HEK293 (cell line): Measurements from ENCODE around the gene MAN1B1.

Experiments used
- GLIS2 ChIP-seq: fragments of 450-650 bp; formaldehyde crosslinking; IDR thresholded peaks from 2 replicates; pipeline ENCODE4 v1.5.1; 2016; ENCODE audit warnings: missing biosample characterization, missing genetic modification characterization
- KLF7 ChIP-seq: fragments of 450-650 bp; formaldehyde crosslinking; IDR thresholded peaks from 2 replicates; pipeline ENCODE4 v1.5.1; 2016; ENCODE audit warnings: missing biosample characterization, missing genetic modification characterization, borderline replicate concordance
- MEIS1 ChIP-seq: sonication (generic); formaldehyde crosslinking; IDR thresholded peaks from 2 replicates; pipeline ENCODE4 v1.8.1; 2022; ENCODE audit warnings: missing genetic modification reagents, mild to moderate bottlenecking, borderline replicate concordance
- OVOL3 ChIP-seq: fragments of 450-650 bp; formaldehyde crosslinking; IDR thresholded peaks from 2 replicates; pipeline ENCODE4 v1.5.1; 2016; ENCODE audit warnings: missing biosample characterization, missing genetic modification characterization
- SP3 ChIP-seq: fragments of 450-650 bp; formaldehyde crosslinking; IDR thresholded peaks from 2 replicates; pipeline ENCODE4 v1.5.1; 2016; ENCODE audit warnings: missing biosample characterization, missing genetic modification characterization
- YY1 ChIP-seq: fragments of 450-650 bp; formaldehyde crosslinking; IDR thresholded peaks from 2 replicates; pipeline ENCODE4 v1.5.1; 2018; ENCODE audit warnings: missing biosample characterization, missing genetic modification characterization
- ZBTB1 ChIP-seq: fragments of 450-650 bp; formaldehyde crosslinking; IDR thresholded peaks from 2 replicates; pipeline ENCODE4 v1.5.1; 2016; ENCODE audit warnings: missing biosample characterization, missing genetic modification characterization
- ZBTB7A ChIP-seq: fragments of 450-650 bp; formaldehyde crosslinking; IDR thresholded peaks from 2 replicates; pipeline ENCODE4 v1.5.1; 2016; ENCODE audit warnings: low read depth, missing biosample characterization, missing genetic modification characterization
- ZEB2 ChIP-seq: fragments of 450-650 bp; formaldehyde crosslinking; IDR thresholded peaks from 2 replicates; pipeline ENCODE4 v1.5.1; 2016; ENCODE audit warnings: missing biosample characterization, missing genetic modification characterization
- ZFP41 ChIP-seq: fragments of 450-650 bp; formaldehyde crosslinking; IDR thresholded peaks from 2 replicates; pipeline ENCODE4 v1.5.1; 2016; ENCODE audit warnings: missing biosample characterization, missing genetic modification characterization, borderline replicate concordance
- ZFP69B ChIP-seq: fragments of 450-650 bp; formaldehyde crosslinking; IDR thresholded peaks from 2 replicates; pipeline ENCODE4 v1.5.1; 2016; ENCODE audit warnings: missing biosample characterization, missing genetic modification characterization
- ZNF211 ChIP-seq: fragments of 450-650 bp; formaldehyde crosslinking; IDR thresholded peaks from 2 replicates; pipeline ENCODE4 v1.5.1; 2016; ENCODE audit warnings: low read depth, missing biosample characterization, missing genetic modification characterization
- ZNF24 ChIP-seq: fragments of 450-650 bp; formaldehyde crosslinking; IDR thresholded peaks from 2 replicates; pipeline ENCODE4 v1.5.1; 2016; ENCODE audit warnings: missing biosample characterization, missing genetic modification characterization
- ZNF248 ChIP-seq: fragments of 450-650 bp; formaldehyde crosslinking; IDR thresholded peaks from 2 replicates; pipeline ENCODE4 v1.5.1; 2017; ENCODE audit warnings: missing biosample characterization, missing genetic modification characterization
- ZNF335 ChIP-seq: fragments of 450-650 bp; formaldehyde crosslinking; conservative IDR thresholded peaks from 2 replicates; pipeline ENCODE4 v1.5.1; 2016; ENCODE audit warnings: missing biosample characterization, missing genetic modification characterization
- ZNF366 ChIP-seq: fragments of 450-650 bp; formaldehyde crosslinking; conservative IDR thresholded peaks from 2 replicates; pipeline ENCODE4 v1.5.1; 2016; ENCODE audit warnings: missing biosample characterization, missing genetic modification characterization
- ZNF398 ChIP-seq: fragments of 450-650 bp; formaldehyde crosslinking; IDR thresholded peaks from 2 replicates; pipeline ENCODE4 v1.5.1; 2017; ENCODE audit warnings: missing biosample characterization, missing genetic modification characterization
- ZNF404 ChIP-seq: fragments of 450-650 bp; formaldehyde crosslinking; IDR thresholded peaks from 2 replicates; pipeline ENCODE4 v1.5.1; 2017; ENCODE audit warnings: missing biosample characterization, missing genetic modification characterization
- ZNF426 ChIP-seq: fragments of 450-650 bp; formaldehyde crosslinking; IDR thresholded peaks from 2 replicates; pipeline ENCODE4 v1.5.1; 2017; ENCODE audit warnings: missing biosample characterization, missing genetic modification characterization, mild to moderate bottlenecking, inconsistent platforms, moderate library complexity
- ZNF510 ChIP-seq: fragments of 450-650 bp; formaldehyde crosslinking; IDR thresholded peaks from 2 replicates; pipeline ENCODE4 v1.5.1; 2018; ENCODE audit warnings: mild to moderate bottlenecking, missing genetic modification characterization, missing biosample characterization; ENCODE audit not compliant: insufficient replicate concordance
- ZNF514 ChIP-seq: fragments of 450-650 bp; formaldehyde crosslinking; IDR thresholded peaks from 2 replicates; pipeline ENCODE4 v1.5.1; 2016; ENCODE audit warnings: missing biosample characterization, missing genetic modification characterization
- ZNF561 ChIP-seq: fragments of 450-650 bp; IDR thresholded peaks from 2 replicates; pipeline ENCODE4 v1.5.1; 2018; ENCODE audit warnings: missing biosample characterization, missing genetic modification characterization, borderline replicate concordance
- ZNF585B ChIP-seq: fragments of 450-650 bp; formaldehyde crosslinking; IDR thresholded peaks from 2 replicates; pipeline ENCODE4 v1.5.1; 2016; ENCODE audit warnings: missing biosample characterization, missing genetic modification characterization
- ZNF707 ChIP-seq: fragments of 450-650 bp; formaldehyde crosslinking; IDR thresholded peaks from 2 replicates; pipeline ENCODE4 v1.5.1; 2016; ENCODE audit warnings: missing biosample characterization, missing genetic modification characterization
- ZNF837 ChIP-seq: fragments of 450-650 bp; formaldehyde crosslinking; IDR thresholded peaks from 2 replicates; pipeline ENCODE4 v1.5.1; 2016; ENCODE audit warnings: missing biosample characterization, missing genetic modification characterization
- ZXDB ChIP-seq: fragments of 450-650 bp; formaldehyde crosslinking; IDR thresholded peaks from 2 replicates; pipeline ENCODE4 v1.5.1; 2016; ENCODE audit warnings: missing biosample characterization, missing genetic modification characterization
- TF ChIP-seq, protein P1 (sequence below): fragments of 450-650 bp; formaldehyde crosslinking; conservative IDR thresholded peaks from 2 replicates; pipeline ENCODE4 v1.5.1; 2016; ENCODE audit warnings: low read depth, missing biosample characterization, missing genetic modification characterization
- TF ChIP-seq, protein P2 (sequence below): fragments of 450-650 bp; formaldehyde crosslinking; IDR thresholded peaks from 2 replicates; pipeline ENCODE4 v1.5.1; 2017; ENCODE audit warnings: missing biosample characterization, missing genetic modification characterization
- TF ChIP-seq, protein P3 (sequence below): sonication (generic); formaldehyde crosslinking; IDR thresholded peaks from 2 replicates; pipeline ENCODE4 v1.8.1; 2022; ENCODE audit warnings: mild to moderate bottlenecking, moderate library complexity, missing genetic modification reagents
- TF ChIP-seq, protein P4 (sequence below): fragments of 450-650 bp; formaldehyde crosslinking; IDR thresholded peaks from 2 replicates; pipeline ENCODE4 v1.5.1; 2016; ENCODE audit warnings: missing biosample characterization, missing genetic modification characterization

The MAN1B1 gene

GRCh38 chr9:137129456-137130175, 42.8 kb downstream of the MAN1B1 start (continued):
- no peak for TF ChIP-seq ZNF514 (tag by site-specific recombination)
- TF ChIP-seq YY1 (tag by site-specific recombination): peak; percentile 75
- TF ChIP-seq ZNF585B (tag by site-specific recombination): no peak
- peak; percentile 69; the same call in 1 of the 2 replicates for TF ChIP-seq KLF7 (tag by site-specific recombination)
- peak; percentile 45 for TF ChIP-seq SP3 (tag by site-specific recombination)
- no peak for TF ChIP-seq ZNF398 (tag by site-specific recombination)
- TF ChIP-seq, protein P1, sequence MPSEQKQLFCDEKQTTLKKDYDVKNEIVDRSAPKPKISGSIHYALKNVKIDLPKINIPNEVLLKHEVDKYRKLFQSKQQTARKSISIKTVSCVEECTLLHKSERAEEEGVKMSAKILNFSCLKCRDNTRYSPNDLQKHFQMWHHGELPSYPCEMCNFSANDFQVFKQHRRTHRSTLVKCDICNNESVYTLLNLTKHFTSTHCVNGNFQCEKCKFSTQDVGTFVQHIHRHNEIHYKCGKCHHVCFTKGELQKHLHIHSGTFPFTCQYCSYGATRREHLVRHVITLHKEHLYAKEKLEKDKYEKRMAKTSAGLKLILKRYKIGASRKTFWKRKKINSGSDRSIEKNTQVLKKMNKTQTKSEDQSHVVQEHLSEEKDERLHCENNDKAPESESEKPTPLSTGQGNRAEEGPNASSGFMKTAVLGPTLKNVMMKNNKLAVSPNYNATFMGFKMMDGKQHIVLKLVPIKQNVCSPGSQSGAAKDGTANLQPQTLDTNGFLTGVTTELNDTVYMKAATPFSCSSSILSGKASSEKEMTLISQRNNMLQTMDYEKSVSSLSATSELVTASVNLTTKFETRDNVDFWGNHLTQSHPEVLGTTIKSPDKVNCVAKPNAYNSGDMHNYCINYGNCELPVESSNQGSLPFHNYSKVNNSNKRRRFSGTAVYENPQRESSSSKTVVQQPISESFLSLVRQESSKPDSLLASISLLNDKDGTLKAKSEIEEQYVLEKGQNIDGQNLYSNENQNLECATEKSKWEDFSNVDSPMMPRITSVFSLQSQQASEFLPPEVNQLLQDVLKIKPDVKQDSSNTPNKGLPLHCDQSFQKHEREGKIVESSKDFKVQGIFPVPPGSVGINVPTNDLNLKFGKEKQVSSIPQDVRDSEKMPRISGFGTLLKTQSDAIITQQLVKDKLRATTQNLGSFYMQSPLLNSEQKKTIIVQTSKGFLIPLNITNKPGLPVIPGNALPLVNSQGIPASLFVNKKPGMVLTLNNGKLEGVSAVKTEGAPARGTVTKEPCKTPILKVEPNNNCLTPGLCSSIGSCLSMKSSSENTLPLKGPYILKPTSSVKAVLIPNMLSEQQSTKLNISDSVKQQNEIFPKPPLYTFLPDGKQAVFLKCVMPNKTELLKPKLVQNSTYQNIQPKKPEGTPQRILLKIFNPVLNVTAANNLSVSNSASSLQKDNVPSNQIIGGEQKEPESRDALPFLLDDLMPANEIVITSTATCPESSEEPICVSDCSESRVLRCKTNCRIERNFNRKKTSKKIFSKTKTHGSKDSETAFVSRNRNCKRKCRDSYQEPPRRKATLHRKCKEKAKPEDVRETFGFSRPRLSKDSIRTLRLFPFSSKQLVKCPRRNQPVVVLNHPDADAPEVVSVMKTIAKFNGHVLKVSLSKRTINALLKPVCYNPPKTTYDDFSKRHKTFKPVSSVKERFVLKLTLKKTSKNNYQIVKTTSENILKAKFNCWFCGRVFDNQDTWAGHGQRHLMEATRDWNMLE (tag by site-specific recombination): no peak
- peak; percentile 67 for TF ChIP-seq ZEB2 (tag by site-specific recombination)
- no peak for TF ChIP-seq ZNF510
- TF ChIP-seq, protein P2, sequence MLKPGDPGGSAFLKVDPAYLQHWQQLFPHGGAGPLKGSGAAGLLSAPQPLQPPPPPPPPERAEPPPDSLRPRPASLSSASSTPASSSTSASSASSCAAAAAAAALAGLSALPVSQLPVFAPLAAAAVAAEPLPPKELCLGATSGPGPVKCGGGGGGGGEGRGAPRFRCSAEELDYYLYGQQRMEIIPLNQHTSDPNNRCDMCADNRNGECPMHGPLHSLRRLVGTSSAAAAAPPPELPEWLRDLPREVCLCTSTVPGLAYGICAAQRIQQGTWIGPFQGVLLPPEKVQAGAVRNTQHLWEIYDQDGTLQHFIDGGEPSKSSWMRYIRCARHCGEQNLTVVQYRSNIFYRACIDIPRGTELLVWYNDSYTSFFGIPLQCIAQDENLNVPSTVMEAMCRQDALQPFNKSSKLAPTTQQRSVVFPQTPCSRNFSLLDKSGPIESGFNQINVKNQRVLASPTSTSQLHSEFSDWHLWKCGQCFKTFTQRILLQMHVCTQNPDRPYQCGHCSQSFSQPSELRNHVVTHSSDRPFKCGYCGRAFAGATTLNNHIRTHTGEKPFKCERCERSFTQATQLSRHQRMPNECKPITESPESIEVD: no peak
- no peak for TF ChIP-seq MEIS1 (CRISPR knock-in tag)
- TF ChIP-seq ZFP41 (tag by site-specific recombination): no peak
- peak; percentile 61; the same call in 1 of the 2 replicates for TF ChIP-seq ZXDB (tag by site-specific recombination)
- no peak for TF ChIP-seq ZNF211 (tag by site-specific recombination)
- peak; percentile 67; the same call in 1 of the 2 replicates for TF ChIP-seq ZBTB1 (tag by site-specific recombination)
- no peak for TF ChIP-seq ZNF404 (tag by site-specific recombination)
- peak; percentile 91 for TF ChIP-seq ZNF335 (tag by site-specific recombination)
- TF ChIP-seq ZNF426: no peak
- TF ChIP-seq, protein P3, sequence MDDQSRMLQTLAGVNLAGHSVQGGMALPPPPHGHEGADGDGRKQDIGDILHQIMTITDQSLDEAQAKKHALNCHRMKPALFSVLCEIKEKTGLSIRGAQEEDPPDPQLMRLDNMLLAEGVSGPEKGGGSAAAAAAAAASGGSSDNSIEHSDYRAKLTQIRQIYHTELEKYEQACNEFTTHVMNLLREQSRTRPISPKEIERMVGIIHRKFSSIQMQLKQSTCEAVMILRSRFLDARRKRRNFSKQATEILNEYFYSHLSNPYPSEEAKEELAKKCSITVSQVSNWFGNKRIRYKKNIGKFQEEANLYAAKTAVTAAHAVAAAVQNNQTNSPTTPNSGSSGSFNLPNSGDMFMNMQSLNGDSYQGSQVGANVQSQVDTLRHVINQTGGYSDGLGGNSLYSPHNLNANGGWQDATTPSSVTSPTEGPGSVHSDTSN (CRISPR knock-in tag): peak; percentile 81; the same call in 1 of the 2 replicates
- TF ChIP-seq ZNF561: peak; percentile 66; the same call in 1 of the 2 replicates
- TF ChIP-seq ZNF707 (tag by site-specific recombination): no peak
- TF ChIP-seq ZFP69B (tag by site-specific recombination): no peak
- no peak for TF ChIP-seq GLIS2 (tag by site-specific recombination)
- TF ChIP-seq, protein P4, sequence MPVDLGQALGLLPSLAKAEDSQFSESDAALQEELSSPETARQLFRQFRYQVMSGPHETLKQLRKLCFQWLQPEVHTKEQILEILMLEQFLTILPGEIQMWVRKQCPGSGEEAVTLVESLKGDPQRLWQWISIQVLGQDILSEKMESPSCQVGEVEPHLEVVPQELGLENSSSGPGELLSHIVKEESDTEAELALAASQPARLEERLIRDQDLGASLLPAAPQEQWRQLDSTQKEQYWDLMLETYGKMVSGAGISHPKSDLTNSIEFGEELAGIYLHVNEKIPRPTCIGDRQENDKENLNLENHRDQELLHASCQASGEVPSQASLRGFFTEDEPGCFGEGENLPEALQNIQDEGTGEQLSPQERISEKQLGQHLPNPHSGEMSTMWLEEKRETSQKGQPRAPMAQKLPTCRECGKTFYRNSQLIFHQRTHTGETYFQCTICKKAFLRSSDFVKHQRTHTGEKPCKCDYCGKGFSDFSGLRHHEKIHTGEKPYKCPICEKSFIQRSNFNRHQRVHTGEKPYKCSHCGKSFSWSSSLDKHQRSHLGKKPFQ (tag by site-specific recombination): no peak
- TF ChIP-seq ZNF24: no peak
- TF ChIP-seq OVOL3: no peak
- no peak for TF ChIP-seq ZBTB7A (tag by site-specific recombination)
- no peak for TF ChIP-seq ZNF248
- no peak for TF ChIP-seq ZNF837 (tag by site-specific recombination)
- TF ChIP-seq ZNF366 (tag by site-specific recombination): no peak
